Measurements from ENCODE around the gene ZC2HC1B. TPM values are rescaled to one million over a fixed set of nuclear protein-coding genes. Genes with fewer than 3 reads are reported as not detected.

The ZC2HC1B gene
- total RNA-seq, 1 donor from 2014 or later: not detected

- Mint-ChIP-seq H3K27ac (ENCODE audit: unreplicated experiment) (no peak overlapping the region), H3K4me1 (ENCODE audit: unreplicated experiment) (no peaks in the 10 kb centered on the region), H3K27me3 (ENCODE audit: unreplicated experiment) (no peaks in the 10 kb centered on the region), H3K9me3 (ENCODE audit: unreplicated experiment) (peaks cover 5% of the 10 kb centered on the region), H3K36me3 (ENCODE audit: unreplicated experiment) (peaks cover 7% of the 10 kb centered on the region), H3K4me3 (ENCODE audit: unreplicated experiment) (no peak overlapping the region)
- TF ChIP-seq, protein P1, sequence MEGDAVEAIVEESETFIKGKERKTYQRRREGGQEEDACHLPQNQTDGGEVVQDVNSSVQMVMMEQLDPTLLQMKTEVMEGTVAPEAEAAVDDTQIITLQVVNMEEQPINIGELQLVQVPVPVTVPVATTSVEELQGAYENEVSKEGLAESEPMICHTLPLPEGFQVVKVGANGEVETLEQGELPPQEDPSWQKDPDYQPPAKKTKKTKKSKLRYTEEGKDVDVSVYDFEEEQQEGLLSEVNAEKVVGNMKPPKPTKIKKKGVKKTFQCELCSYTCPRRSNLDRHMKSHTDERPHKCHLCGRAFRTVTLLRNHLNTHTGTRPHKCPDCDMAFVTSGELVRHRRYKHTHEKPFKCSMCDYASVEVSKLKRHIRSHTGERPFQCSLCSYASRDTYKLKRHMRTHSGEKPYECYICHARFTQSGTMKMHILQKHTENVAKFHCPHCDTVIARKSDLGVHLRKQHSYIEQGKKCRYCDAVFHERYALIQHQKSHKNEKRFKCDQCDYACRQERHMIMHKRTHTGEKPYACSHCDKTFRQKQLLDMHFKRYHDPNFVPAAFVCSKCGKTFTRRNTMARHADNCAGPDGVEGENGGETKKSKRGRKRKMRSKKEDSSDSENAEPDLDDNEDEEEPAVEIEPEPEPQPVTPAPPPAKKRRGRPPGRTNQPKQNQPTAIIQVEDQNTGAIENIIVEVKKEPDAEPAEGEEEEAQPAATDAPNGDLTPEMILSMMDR (IDR thresholded peaks at IDR 0.05): no peak
- DNase-seq (ENCODE audit: extremely low spot score, unreplicated experiment): no peak
These were observed 72.7 kb downstream of the ZC2HC1B start for GRCh38 chr6:143936778-143937667.

DNA sequence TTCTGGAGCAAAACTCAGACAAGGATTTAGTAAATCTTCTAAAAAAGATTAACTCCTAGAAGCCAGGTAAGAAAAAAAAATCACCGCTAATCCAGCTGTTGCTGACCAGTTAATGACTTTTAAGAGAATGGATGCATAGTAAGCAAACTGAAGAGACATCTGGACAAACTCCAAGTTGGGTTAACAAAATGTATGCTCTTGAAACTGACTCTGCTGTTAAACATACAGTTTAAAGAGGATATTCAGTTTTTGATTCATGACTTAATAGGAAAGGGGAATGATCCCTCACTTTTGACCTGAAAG is 73.3 kb downstream of the ZC2HC1B start:
- TF ChIP-seq, protein P1 (IDR thresholded peaks at IDR 0.05): no peak
- Mint-ChIP-seq H3K4me1 (ENCODE audit: unreplicated experiment) (no peaks in the 10 kb centered on the region), H3K4me3 (ENCODE audit: unreplicated experiment) (no peak overlapping the region), H3K27ac (ENCODE audit: unreplicated experiment) (no peak overlapping the region), H3K36me3 (ENCODE audit: unreplicated experiment) (peaks cover 12% of the 10 kb centered on the region), H3K27me3 (ENCODE audit: unreplicated experiment) (no peaks in the 10 kb centered on the region), H3K9me3 (ENCODE audit: unreplicated experiment) (peaks cover under 1% of the 10 kb centered on the region)
- no peak for DNase-seq (ENCODE audit: extremely low spot score, unreplicated experiment)

DNA sequence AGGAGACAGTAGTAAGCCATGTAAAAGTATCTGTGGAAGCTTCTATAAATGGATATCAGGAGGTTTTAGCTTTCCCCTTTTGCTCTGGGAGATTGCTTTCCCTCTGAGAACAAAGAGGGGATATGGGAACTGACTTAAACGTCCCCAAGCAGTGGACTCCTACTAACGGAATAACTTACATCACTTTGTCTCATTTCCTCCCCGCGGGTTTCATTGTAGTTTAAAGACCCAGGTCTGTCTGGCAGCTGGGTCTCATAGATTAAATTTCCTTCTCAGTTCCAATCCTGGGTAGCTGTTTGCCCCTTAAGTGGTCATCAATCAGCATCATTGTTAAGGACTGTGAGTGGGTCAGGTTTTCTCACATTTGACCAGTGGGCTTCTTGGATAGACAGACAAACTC is 75.1 kb downstream of the ZC2HC1B start:
- DNase-seq (ENCODE audit: extremely low spot score, unreplicated experiment): no peak
- H3K36me3 Mint-ChIP-seq (ENCODE audit: unreplicated experiment): peaks cover 13% of the 10 kb centered on the region
- H3K4me3 Mint-ChIP-seq (ENCODE audit: unreplicated experiment): no peak overlapping the region
- no peaks in the 10 kb centered on the region for H3K9me3 Mint-ChIP-seq (ENCODE audit: unreplicated experiment)
- H3K27me3 Mint-ChIP-seq (ENCODE audit: unreplicated experiment): no peaks in the 10 kb centered on the region
- TF ChIP-seq, protein P1 (IDR thresholded peaks at IDR 0.05): no peak
- no peaks in the 10 kb centered on the region for H3K4me1 Mint-ChIP-seq (ENCODE audit: unreplicated experiment)
- no peak overlapping the region for H3K27ac Mint-ChIP-seq (ENCODE audit: unreplicated experiment)

DNA sequence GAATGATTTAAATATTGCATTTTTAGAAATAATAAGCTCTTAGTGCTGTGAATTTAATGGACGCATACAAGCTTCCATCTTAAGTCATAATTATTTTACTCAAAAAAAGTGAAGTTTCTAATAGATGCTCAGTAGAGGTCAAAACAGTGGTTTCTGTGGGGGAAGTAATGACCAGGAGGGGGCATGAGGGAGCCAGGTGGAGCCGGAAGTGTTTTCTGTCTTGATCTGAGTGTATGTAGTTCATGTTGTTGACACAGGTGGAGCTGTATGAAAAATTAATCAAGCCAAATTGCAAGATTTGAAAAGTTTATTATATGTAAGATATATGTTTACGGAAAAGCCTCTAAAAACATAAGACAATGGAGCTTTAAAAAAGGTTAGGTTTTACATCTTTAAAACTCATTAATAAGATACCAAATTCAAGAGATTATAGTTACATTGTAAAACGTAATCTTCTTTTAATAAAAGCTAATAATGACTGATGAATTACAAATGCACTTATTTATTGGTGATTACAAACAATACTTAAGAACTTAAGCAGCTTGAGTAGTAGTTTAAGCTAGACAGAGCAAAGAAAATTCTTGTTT is 75.8 kb downstream of the ZC2HC1B start:
- no peaks in the 10 kb centered on the region for H3K27me3 Mint-ChIP-seq (ENCODE audit: unreplicated experiment)

More for the DNA sequence above, 75.8 kb downstream of the ZC2HC1B start:
- H3K36me3 Mint-ChIP-seq (ENCODE audit: unreplicated experiment): peaks cover 13% of the 10 kb centered on the region
- no peak overlapping the region for H3K27ac Mint-ChIP-seq (ENCODE audit: unreplicated experiment)
- no peaks in the 10 kb centered on the region for H3K9me3 Mint-ChIP-seq (ENCODE audit: unreplicated experiment)
- TF ChIP-seq, protein P1 (IDR thresholded peaks at IDR 0.05): peak; percentile 53
- no peak overlapping the region for H3K4me3 Mint-ChIP-seq (ENCODE audit: unreplicated experiment)
- H3K4me1 Mint-ChIP-seq (ENCODE audit: unreplicated experiment): no peaks in the 10 kb centered on the region
- DNase-seq (ENCODE audit: extremely low spot score, unreplicated experiment): no peak
